HG02870 (cell line): ENCODE data around the gene JPT2.
"Not testable (repeated sequence)": the region's sequence is repeated elsewhere in the genome, so short reads cannot be mapped to it uniquely, and the experiment has no call there.

Experiments used
- ATAC-seq: cut with Tn5 transposase; IDR thresholded peaks from one replicate; pipeline ENCODE4 v1.9.1; 2021; ENCODE audit warnings: mild to moderate bottlenecking, moderate library complexity; ENCODE audit not compliant: unreplicated experiment

Gene JPT2

GRCh38 chr16:1705688-1706385 is 27.8 kb downstream of the JPT2 start, which contains the start of gene MAPK8IP3:
TSS of gene MAPK8IP3 (plus strand) at chr16:1706195. CDS start at chr16:1706340, 145 bp downstream.
- peak; percentile 79 for ATAC-seq

- ATAC-seq: peak; percentile 25
These were observed 28.5 kb downstream of the JPT2 start for GRCh38 chr16:1706386-1707192.

GRCh38 chr16:1707193-1707790 is 29.2 kb downstream of the JPT2 start:
- no peak for ATAC-seq

GRCh38 chr16:1708083-1708767 is 30.1 kb downstream of the JPT2 start:
- ATAC-seq: no peak

GRCh38 chr16:1708768-1709180 is 30.7 kb downstream of the JPT2 start:
- no peak for ATAC-seq

- no peak for ATAC-seq
These were observed 31.3 kb downstream of the JPT2 start for GRCh38 chr16:1709356-1709755.

GRCh38 chr16:1710811-1711507 is 32.9 kb downstream of the JPT2 start:
- no peak for ATAC-seq

GRCh38 chr16:1712791-1713261 is 34.7 kb downstream of the JPT2 start:
- ATAC-seq: no peak

GRCh38 chr16:1713331-1713730 is 35.3 kb downstream of the JPT2 start:
- no peak for ATAC-seq

- no peak for ATAC-seq
These were observed 35.9 kb downstream of the JPT2 start for GRCh38 chr16:1713933-1714332.

GRCh38 chr16:1715220-1715619 is 37.1 kb downstream of the JPT2 start:
- ATAC-seq: no peak

- ATAC-seq: not testable (repeated sequence)
These were observed 40.2 kb downstream of the JPT2 start for GRCh38 chr16:1718236-1718635.

- not testable (repeated sequence) for ATAC-seq
These were observed 41.6 kb downstream of the JPT2 start for GRCh38 chr16:1719559-1720229.

- no peak for ATAC-seq
These were observed 43.3 kb downstream of the JPT2 start for GRCh38 chr16:1721372-1721771.

GRCh38 chr16:1723450-1724147 is 45.5 kb downstream of the JPT2 start:
- no peak for ATAC-seq

- ATAC-seq: no peak
These were observed 46.4 kb downstream of the JPT2 start for GRCh38 chr16:1724491-1724890.

GRCh38 chr16:1726661-1727502 is 48.8 kb downstream of the JPT2 start:
- no peak for ATAC-seq
